Measurements from ENCODE around the gene PSMB10.

Gene PSMB10

GRCh38 chr16:67963662-67964321, 27.1 kb upstream of the PSMB10 start:
- no peak for DNase-seq (ENCODE audit: low spot score)

GRCh38 chr16:67963292-67963661, 26.6 kb upstream of the PSMB10 start:
- no peak for DNase-seq (ENCODE audit: low spot score)

GRCh38 chr16:67962135-67962534, 25.5 kb upstream of the PSMB10 start:
- DNase-seq (ENCODE audit: low spot score) = no peak

DNA sequence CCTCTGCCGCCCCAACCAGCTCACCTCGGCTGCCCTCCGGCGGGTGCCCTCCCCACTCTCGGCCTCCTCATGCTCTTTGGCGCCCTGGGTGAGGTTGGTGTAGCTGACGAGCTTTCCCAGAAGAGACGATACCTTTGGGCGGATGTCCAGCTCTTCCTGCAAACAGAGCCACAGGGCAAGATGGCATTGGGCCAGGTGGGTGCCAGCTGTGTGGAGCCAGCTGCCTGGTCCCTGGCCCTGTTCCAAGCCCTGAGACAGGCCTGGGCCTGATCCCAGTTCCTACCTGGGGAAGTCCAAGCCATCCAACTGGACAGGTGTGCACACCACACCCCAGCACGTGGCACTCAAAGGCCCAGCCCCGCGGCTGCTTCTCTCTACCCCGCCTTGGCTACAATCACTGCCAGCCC, 24.9 kb upstream of the PSMB10 start:
- DNase-seq (ENCODE audit: low spot score) = no peak

DNA sequence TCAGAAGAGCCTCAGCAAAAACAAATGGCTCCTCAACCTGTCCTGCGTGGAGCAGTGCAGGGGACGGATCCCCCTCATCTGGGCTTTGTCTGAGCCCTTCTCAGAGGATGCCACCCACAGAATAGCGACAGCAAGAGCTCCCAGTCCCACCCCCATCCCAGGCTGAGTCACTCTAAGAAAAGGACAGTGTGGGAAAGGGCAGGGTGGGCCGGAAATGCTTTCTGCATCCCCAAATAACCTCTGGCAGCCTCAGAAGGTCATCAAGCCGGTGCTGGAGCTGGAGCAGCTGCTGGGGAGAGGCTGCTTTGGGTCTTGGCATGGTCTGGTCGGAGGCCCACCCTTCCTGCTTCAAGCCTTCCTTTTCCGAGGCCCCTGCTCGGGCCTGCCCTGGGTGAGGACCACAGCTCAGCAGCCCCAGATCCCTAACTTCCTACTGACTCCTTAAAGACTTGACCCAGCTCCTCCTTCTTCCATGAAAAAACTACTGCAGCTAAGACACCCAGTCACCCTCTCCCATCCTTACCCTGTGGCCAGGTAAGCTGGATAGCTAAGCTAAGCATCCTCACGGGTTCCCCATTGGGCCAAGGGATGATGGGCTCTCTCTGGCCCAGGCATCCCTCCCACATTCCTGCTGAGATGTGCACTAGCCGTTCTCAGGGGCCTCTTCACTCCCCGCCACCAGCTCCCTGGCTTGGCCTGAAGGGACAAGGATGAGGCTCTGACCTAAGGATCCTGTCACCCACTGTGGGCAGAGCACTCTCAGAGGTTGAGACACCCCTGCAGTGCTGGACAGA, 23.1 kb upstream of the PSMB10 start:
- DNase-seq (ENCODE audit: low spot score) = no peak

DNA sequence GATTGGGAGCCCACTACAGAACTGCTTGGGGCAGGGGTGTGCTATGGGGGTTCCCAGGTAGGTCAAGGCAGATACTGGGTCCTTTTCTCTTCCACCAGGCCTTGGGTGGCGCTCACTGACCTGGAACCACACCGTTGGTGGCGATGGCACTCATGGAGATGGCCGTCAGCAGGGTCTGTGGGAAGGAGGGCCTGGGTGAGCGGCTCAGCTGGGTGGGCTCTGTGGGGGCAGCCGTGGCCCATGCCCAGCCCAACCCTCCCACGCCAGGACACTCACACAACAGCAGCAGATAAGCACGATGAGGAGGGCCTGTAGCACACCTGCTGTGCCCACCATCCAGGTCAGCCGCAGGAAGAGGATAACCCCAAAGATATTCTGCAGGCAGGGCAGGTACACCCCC, 21.0 kb upstream of the PSMB10 start:
- DNase-seq (ENCODE audit: low spot score) = no peak

GRCh38 chr16:67954421-67955196, 18.0 kb upstream of the PSMB10 start:
- no peak for DNase-seq (ENCODE audit: low spot score)

- no peak for DNase-seq (ENCODE audit: low spot score)
These were observed 17.2 kb upstream of the PSMB10 start for GRCh38 chr16:67953641-67954375.

DNA sequence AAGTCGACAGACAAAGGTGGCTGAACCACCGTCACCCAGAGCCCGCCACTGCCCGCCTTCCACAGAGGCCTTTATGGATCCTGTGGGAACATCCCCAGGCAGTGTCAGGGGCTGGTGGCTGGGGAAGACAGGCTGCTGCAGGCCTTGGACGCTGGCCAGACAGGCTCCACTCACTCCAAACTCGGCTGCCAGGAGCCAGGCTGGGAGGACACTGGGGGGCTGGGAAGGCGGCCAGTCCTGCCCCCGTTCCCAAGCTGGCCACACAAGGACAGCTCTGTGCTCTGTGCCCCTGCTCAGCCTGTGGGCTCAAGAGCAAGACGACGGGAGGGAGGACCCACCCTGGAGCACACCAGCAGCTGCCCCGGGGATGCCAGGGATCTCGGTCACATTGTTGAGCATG, 14.8 kb upstream of the PSMB10 start:
- DNase-seq (ENCODE audit: low spot score) = no peak

DNA sequence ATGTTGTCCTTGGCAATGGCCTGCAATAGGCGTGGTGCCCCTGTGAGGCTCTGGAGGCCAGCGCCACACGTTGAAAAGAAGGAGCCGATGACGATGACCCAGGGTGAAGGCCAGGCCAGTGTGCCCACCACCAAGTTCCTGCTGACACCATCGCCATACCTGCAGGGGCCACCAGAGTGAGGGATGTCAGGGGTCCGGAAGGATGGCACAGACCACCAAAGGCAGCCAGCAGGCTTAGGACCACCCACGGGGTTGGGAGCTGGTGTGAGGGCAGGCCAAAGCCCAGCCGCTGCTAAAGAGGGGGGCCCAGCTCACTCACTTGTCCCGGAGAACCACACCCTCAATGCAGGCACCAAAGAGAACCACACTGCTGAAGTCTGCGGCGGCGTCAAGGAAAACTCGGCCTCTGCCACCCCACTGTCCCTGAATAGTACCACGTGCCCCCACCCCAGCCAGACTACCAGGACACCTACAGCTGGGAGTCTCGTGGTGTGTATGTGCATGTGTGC, 13.7 kb upstream of the PSMB10 start:
- no peak for DNase-seq (ENCODE audit: low spot score)

DNA sequence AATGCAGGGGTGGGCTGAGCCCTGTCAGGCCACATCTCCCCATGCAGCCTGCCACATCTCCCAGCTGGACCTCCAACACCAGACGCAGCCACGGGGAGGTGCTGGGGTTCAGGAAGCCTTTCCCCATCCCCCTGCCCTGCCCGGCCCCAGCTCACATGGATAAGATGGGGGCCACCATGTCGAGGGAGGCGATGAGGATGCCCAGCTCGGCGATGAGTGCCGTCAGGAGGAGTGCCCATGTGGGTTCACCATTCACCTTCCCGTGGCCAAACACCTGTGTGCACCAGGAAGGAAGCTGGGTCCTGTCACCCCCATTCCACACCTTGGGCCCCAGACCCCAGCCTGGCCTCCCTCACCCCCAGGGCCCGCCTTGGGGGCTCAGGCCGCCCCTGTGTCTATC, 13.0 kb upstream of the PSMB10 start:
- no peak for DNase-seq (ENCODE audit: low spot score)

DNA sequence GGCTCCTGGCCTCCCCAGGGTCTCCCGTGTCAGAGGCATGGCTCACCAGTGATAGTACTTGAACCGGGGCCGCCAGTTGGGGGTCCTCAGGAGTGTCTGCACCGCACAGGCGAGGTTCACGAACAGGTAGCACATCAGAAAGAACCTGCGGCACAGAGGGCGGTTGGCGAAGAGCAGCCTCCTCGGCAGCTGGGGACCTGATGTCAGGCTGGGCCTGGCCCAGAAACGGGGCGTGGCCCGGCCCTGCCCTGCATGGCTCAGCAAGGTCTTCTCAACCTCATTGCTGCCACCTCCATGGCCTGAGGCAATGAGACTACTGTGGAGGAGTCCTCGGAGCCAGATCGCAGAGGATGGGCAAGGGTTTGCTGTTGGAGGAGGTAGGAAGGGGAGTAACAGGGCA, 11.4 kb upstream of the PSMB10 start:
- DNase-seq (ENCODE audit: low spot score) = peak; percentile 58

GRCh38 chr16:67946966-67947558, 10.4 kb upstream of the PSMB10 start:
- DNase-seq (ENCODE audit: low spot score) = no peak

DNA sequence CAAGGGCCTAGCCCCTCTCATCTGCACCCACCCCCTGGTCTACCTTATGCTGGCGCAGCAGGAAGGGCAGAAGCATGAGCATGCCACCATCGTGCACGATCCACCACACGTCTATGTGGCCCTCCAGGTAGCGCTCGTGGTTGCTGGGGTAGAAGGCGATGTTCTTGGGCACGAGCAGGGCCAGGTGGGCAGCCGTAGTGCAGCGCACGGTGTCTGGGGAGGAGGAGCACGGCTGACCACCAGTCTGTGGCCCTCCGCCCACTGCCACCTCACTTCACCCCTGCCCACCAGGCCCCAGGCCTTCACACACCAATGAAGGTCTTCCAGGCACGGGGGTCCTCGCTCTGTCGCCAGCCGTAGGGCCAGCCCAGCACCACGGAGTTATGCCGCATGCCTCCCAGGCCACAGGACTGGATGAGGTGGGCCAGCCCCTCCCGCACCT, 9.5 kb upstream of the PSMB10 start:
- DNase-seq (ENCODE audit: low spot score) = no peak

DNA sequence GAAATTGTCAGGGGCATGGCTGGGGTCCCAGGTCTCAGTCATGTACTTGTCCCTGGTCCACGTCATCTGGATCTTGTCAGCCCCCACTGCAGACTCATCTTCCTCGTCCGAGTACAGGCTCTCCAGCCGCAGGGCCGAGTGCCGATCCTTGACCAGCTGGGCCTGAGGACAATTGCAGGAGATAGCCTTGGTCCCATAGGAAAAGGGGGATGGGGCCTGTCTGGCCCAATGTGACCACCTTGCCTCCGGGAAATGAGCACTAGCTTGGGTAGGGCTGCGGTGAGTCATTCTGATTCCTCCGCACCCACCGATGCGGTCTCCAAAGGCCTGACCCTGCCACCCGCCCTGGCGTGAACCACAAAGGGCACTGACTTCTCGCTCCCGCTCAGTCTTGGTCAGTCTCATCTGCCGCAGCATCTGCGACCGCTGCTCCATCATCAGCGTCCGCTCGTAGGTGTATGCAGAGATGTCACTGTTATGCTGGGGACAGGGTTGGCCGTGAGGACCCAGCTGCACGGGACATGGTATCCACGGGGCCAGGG, 8.8 kb upstream of the PSMB10 start:
- no peak for DNase-seq (ENCODE audit: low spot score)

GRCh38 chr16:67944690-67945391, 8.2 kb upstream of the PSMB10 start:
- DNase-seq (ENCODE audit: low spot score) = no peak

DNA sequence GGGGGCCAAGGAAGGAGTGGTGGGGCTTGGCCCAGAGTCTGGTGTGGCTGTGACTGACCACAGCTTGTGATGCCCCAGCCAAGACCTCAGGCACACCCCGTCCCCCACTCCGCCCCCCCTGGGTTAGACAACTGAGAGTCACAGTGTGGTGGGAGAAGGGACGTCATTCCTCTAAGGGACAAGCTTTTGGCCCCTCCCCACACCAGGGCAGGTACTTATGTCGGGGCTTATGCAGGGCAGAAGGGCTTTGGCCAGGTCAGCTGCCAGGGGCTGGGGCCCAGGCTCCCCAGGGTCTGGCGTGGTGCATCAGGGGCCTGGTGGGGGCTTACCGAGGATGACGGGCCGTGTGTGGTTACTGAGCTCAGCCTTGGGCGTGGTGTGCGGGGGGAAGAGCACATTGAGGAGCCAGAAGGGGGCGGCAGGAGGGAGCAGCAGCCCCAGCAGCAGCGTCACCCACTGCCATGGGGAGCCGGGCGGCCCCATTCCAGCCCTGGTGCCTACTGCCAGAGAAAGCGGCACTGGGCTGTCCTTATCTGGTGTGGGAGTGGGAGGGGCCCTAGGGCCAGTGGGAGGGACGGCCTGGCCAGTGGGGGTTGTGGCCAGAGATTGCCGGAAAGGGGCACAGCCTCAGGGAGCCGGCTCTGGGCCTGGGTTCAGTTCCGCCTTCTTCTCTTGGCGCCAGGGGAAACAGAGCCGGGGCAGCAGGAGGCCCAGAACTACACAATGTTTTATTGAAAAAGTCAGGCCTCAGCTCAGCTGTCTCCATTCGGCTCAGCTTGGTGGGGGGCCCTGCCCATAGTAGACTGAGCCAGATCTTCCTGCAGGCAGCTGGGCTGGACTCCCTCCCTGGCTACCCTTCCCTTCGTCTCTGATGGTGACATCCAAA, 7.2 kb upstream of the PSMB10 start, which contains the start of gene LCAT:
LCAT (minus strand) TSS at position 502 of the 886 bp plus-strand sequence; CDS start at position 483, 19 bp downstream.
- no peak for DNase-seq (ENCODE audit: low spot score)

- no peak for DNase-seq (ENCODE audit: low spot score)
These were observed 6.6 kb upstream of the PSMB10 start for GRCh38 chr16:67943256-67943618.

DNA sequence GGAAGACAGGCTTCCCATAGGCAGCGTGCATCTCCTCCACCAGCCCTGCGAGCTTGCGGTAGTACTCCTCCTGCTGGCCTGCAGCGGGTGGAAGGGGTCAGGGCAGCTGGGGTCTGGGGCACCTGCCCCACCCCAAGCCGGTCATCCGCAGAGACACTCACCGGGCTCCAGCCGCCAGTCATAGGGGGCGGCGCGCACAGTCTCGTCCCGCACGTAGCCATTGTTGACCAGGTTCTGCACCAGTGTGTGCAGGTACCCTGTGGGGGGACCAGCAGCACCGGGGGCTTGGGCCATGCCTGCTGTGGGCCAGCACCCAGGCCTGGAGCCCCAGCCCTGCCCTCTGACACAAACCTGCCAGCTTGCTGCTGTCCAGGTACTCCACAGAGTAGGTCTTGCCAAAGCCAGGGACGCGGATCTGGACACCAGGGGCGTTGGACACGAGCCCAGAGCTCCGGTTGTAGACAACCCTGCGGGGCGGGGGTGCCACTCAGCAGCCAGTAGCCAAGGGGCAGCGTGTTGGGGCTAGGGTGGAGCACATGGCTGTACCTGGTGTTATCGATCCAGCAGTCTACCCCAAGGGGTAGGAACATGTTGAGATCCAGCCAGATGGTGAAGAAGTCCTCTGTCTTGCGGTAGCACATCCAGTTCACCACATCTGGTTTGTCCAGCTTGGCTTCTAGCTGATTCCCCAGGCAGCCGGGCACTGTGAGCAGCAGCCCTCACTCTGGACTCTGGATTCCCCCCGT, 6.0 kb upstream of the PSMB10 start:
- no peak for DNase-seq (ENCODE audit: low spot score)
